H1 (cell line): ENCODE results near the gene MYO9A. TPM values are rescaled to one million over a fixed set of nuclear protein-coding genes. Genes with fewer than 3 reads are reported as not detected.

ENCODE experiments used
- CTCF ChIA-PET: fragments of 300-600 bp; sonication (Branson Sonifier 250); formaldehyde crosslinking; loops from one replicate; lab custom pipeline; 2021; ENCODE audit not compliant: partially characterized antibody; lab: Charles Lee
- POLR2A ChIA-PET: fragments of 300-600 bp; sonication (Branson Sonifier 250); formaldehyde crosslinking; loops from one replicate; lab custom pipeline; 2021; ENCODE audit warnings: inconsistent platforms; ENCODE audit not compliant: partially characterized antibody; lab: Charles Lee
- DNase-seq, 2 experiments: peaks; one replicate each; pipeline versions ENCODE4 v3.0.0 to v3.0.0-alpha.2; 2010 to 2022; ENCODE audit warnings: low spot score in 2 of 2, low read depth in 1 of 2, mixed read lengths in 1 of 2
- FAIRE-seq: peaks from 2 replicates; lab custom pipeline; 2011; peaks lifted over from hg19 to GRCh38; lab: Jason Lieb, UNC
- H2AFZ ChIP-seq: 2 replicates; pipeline ENCODE4 v1.8.1; 2012; ENCODE audit warnings: low read length, inconsistent platforms
- H2AK5ac ChIP-seq: 2 replicates; pipeline ENCODE4 v1.6.1; 2013; ENCODE audit warnings: low read depth, low read length
- H2BK120ac ChIP-seq: replicated peaks from 2 replicates; pipeline ENCODE3; 2013; ENCODE audit warnings: low read depth, low read length, inconsistent platforms
- H2BK12ac ChIP-seq: 2 replicates; pipeline ENCODE4 v1.6.1; 2013; ENCODE audit warnings: low read depth, low read length
- H2BK15ac ChIP-seq: 2 replicates; pipeline ENCODE4 v1.6.1; 2013; ENCODE audit warnings: low read length
- H2BK20ac ChIP-seq: 2 replicates; pipeline ENCODE4 v1.6.1; 2013; ENCODE audit warnings: low read length
- H2BK5ac ChIP-seq: 2 replicates; pipeline ENCODE4 v1.6.1; 2013; ENCODE audit warnings: low read depth, low read length
- H3K14ac ChIP-seq: 2 replicates; pipeline ENCODE4 v1.6.1; 2013; ENCODE audit warnings: inconsistent platforms; ENCODE audit not compliant: insufficient read length
- H3K18ac ChIP-seq: 2 replicates; pipeline ENCODE4 v1.6.1; 2013; ENCODE audit warnings: low read length; ENCODE audit errors: extremely low read depth
- H3K23ac ChIP-seq: 2 replicates; pipeline ENCODE4 v1.6.1; 2013; ENCODE audit warnings: inconsistent platforms; ENCODE audit not compliant: insufficient read length
- H3K23me2 ChIP-seq: 2 replicates; pipeline ENCODE4 v1.6.1; 2013; ENCODE audit warnings: low read depth, low read length
- H3K27ac ChIP-seq: 2 replicates; pipeline ENCODE4 v1.6.1; 2011; ENCODE audit warnings: low read depth, low read length, inconsistent platforms
- H3K27me3 ChIP-seq, 4 experiments: replicated peaks in 1 of 4; 1 replicate in 1 of 4; 2 replicates in 3 of 4; pipeline versions ENCODE4 v1.6.1 to v1.8.1; 2011 to 2013; ENCODE audit warnings: low read length in 3 of 4, mild to moderate bottlenecking in 3 of 4, inconsistent platforms in 2 of 4, mixed read lengths in 2 of 4, moderate library complexity in 1 of 4; ENCODE audit not compliant: control insufficient read depth in 3 of 4, insufficient read depth in 3 of 4; ENCODE audit errors: extremely low read depth in 1 of 4
- H3K36me3 ChIP-seq, 4 experiments: 2 replicates each; pipeline versions ENCODE4 v1.6.1 to v1.8.1; 2011 to 2013; ENCODE audit warnings: mild to moderate bottlenecking in 4 of 4, low read length in 3 of 4, moderate library complexity in 2 of 4, control low read depth in 1 of 4, inconsistent platforms in 1 of 4; ENCODE audit not compliant: insufficient read depth in 4 of 4, control insufficient read depth in 2 of 4
- H3K4ac ChIP-seq: replicated peaks from 2 replicates; pipeline ENCODE3; 2013; ENCODE audit warnings: low read length, low read depth, mixed read lengths, inconsistent platforms; ENCODE audit not compliant: insufficient read length
- H3K4me1 ChIP-seq, 4 experiments: replicated peaks in 1 of 4; 1 replicate in 1 of 4; 2 replicates in 3 of 4; pipeline versions ENCODE4 v1.6.1 to v1.8.1; 2011 to 2013; ENCODE audit warnings: low read length in 3 of 4, inconsistent platforms in 2 of 4, mixed read lengths in 1 of 4; ENCODE audit not compliant: insufficient read depth in 4 of 4, control insufficient read depth in 3 of 4
- H3K4me2 ChIP-seq, 2 experiments: 2 replicates each; pipeline versions ENCODE4 v1.6.1 to v1.8.1; 2011 to 2013; ENCODE audit warnings: low read depth in 2 of 2, low read length in 2 of 2, control low read depth in 1 of 2, inconsistent platforms in 1 of 2, mild to moderate bottlenecking in 1 of 2; ENCODE audit not compliant: insufficient read depth in 1 of 2
- H3K4me3 ChIP-seq, 4 experiments: fragments of 200-600, 300-600 bp in 1 of 4; sonication (generic), shearing (Covaris generic), sonication (Bioruptor Twin) in 1 of 4; 2 replicates each; pipeline versions ENCODE4 v1.5.1 to v1.8.1; 2011 to 2016; ENCODE audit warnings: low read length in 4 of 4, low read depth in 3 of 4, control low read depth in 2 of 4, inconsistent platforms in 2 of 4, mild to moderate bottlenecking in 2 of 4, mixed read lengths in 1 of 4, moderate library complexity in 1 of 4; ENCODE audit not compliant: insufficient read depth in 2 of 4; ENCODE audit errors: extremely low read depth in 1 of 4
- H3K56ac ChIP-seq: replicated peaks from 2 replicates; pipeline ENCODE3; 2013; ENCODE audit warnings: low read depth, mild to moderate bottlenecking, mixed read lengths, low read length, inconsistent platforms; ENCODE audit not compliant: insufficient read length
- H3K79me1 ChIP-seq: 2 replicates; pipeline ENCODE4 v1.6.1; 2013; ENCODE audit warnings: low read depth, low read length, control low read depth
- H3K79me2 ChIP-seq, 2 experiments: 2 replicates each; pipeline versions ENCODE4 v1.6.1 to v1.8.1; 2012 to 2013; ENCODE audit warnings: low read length in 2 of 2, mild to moderate bottlenecking in 2 of 2, inconsistent platforms in 1 of 2; ENCODE audit not compliant: insufficient read depth in 2 of 2, control insufficient read depth in 1 of 2
- H3K9ac ChIP-seq, 4 experiments: replicated peaks in 1 of 4; 1 replicate in 1 of 4; 2 replicates in 3 of 4; pipeline versions ENCODE4 v1.6.1 to v1.8.1; 2011 to 2013; ENCODE audit warnings: low read depth in 3 of 4, low read length in 3 of 4, control low read depth in 2 of 4, mild to moderate bottlenecking in 2 of 4, moderate library complexity in 2 of 4, inconsistent platforms in 1 of 4; ENCODE audit errors: extremely low read depth in 1 of 4
- H3K9me3 ChIP-seq, 2 experiments: 2 replicates each; pipeline versions ENCODE4 v1.6.1 to v1.8.1; 2012 to 2013; ENCODE audit warnings: mild to moderate bottlenecking in 2 of 2, moderate library complexity in 2 of 2, control low read depth in 1 of 2, inconsistent platforms in 1 of 2, low read depth in 1 of 2, low read length in 1 of 2, mixed read lengths in 1 of 2; ENCODE audit not compliant: insufficient read depth in 2 of 2
- H4K20me1 ChIP-seq, 2 experiments: replicated peaks in 1 of 2; 2 replicates each; pipeline versions ENCODE3 to v1.8.1; 2011 to 2013; ENCODE audit warnings: inconsistent platforms in 2 of 2, low read length in 2 of 2, mild to moderate bottlenecking in 1 of 2; ENCODE audit not compliant: insufficient read depth in 2 of 2, control insufficient read depth in 1 of 2
- H4K5ac ChIP-seq: 2 replicates; pipeline ENCODE4 v1.6.1; 2013; ENCODE audit warnings: low read length, low read depth, mixed read lengths, inconsistent platforms; ENCODE audit not compliant: insufficient read length
- H4K8ac ChIP-seq: 2 replicates; pipeline ENCODE4 v1.8.0; 2013; ENCODE audit warnings: mild to moderate bottlenecking, moderate library complexity, low read length, inconsistent platforms; ENCODE audit not compliant: insufficient read depth; ENCODE audit errors: extremely low read depth
- H4K91ac ChIP-seq: replicated peaks from 2 replicates; pipeline ENCODE3; 2013; ENCODE audit warnings: low read length, mixed read lengths, inconsistent platforms; ENCODE audit not compliant: insufficient read length
- BCL11A ChIP-seq, 2 experiments: IDR thresholded peaks; one replicate each; pipeline ENCODE4 v1.6.1; 2011; ENCODE audit warnings: low read depth in 2 of 2, low read length in 2 of 2, mild to moderate bottlenecking in 2 of 2
- CREB1 ChIP-seq: IDR thresholded peaks from 2 replicates; pipeline ENCODE4 v1.6.1; 2012; ENCODE audit warnings: inconsistent platforms
- CTCF ChIP-seq, 3 experiments: IDR thresholded peaks; 1 replicate in 2 of 3; 2 replicates in 1 of 3; pipeline versions ENCODE4 v1.5.1 to v1.6.1; 2011; ENCODE audit warnings: low read length in 3 of 3, mild to moderate bottlenecking in 3 of 3, inconsistent platforms in 2 of 3, low read depth in 1 of 3, moderate library complexity in 1 of 3; ENCODE audit not compliant: insufficient read depth in 1 of 3; ENCODE audit errors: control extremely low read depth in 1 of 3
- RAD21 ChIP-seq, 2 experiments: IDR thresholded peaks in 1 of 2; conservative IDR thresholded peaks in 1 of 2; 2 replicates each; pipeline ENCODE4 v1.6.1; 2011; ENCODE audit warnings: low read depth in 2 of 2, low read length in 2 of 2, improper control_type of control experiment in 1 of 2, inconsistent platforms in 1 of 2, mild to moderate bottlenecking in 1 of 2, moderate library complexity in 1 of 2
- YY1 ChIP-seq: IDR thresholded peaks from 2 replicates; pipeline ENCODE4 v1.6.1; 2011; ENCODE audit warnings: low read depth, mild to moderate bottlenecking, low read length
- WGBS, 2 experiments: shearing (Covaris generic) in 1 of 2; methylation state at CpG; one replicate each; pipeline versions ENCODE4 v1.1.6 to v1.1.7; 2013 to 2015; ENCODE audit warnings: low lambda C conversion rate in 2 of 2, mixed read lengths in 2 of 2, inconsistent platforms in 1 of 2, low coverage in 1 of 2, missing lambda C conversion rate in 1 of 2; ENCODE audit not compliant: insufficient replicate concordance in 2 of 2, insufficient coverage in 1 of 2, insufficient read length in 1 of 2; ENCODE audit errors: extremely low coverage in 1 of 2, missing lambda C conversion rate in 1 of 2; 5-methylcytosine and 5-hydroxymethylcytosine counted together
- polyA plus RNA-seq, 7 experiments: library from polyadenylated mRNA; depleted of rRNA in 3 of 7; stranded (reverse) in 5 of 7; unstranded in 2 of 7; fragments of >200 nt in 5 of 7; fragments of 200-250 nt in 2 of 7; gene quantifications; 1 replicate in 5 of 7; 2 replicates in 1 of 7; 4 replicates in 1 of 7; pipeline versions ENCODE4 v1.2.1 to v1.2.3, GENCODE V29; 2011 to 2013; ENCODE audit warnings: missing spikeins in 2 of 7, mixed read lengths in 2 of 7
- total RNA-seq: library from RNA; stranded (reverse); fragmentation: NEBNext Ultra II Directional; extraction: Animal tissue kit (Norgen Biotek cat#: 25700); gene quantifications from 2 replicates; pipeline ENCODE4 v1.2.1, GENCODE V29; 2021

The MYO9A gene
- total and polyA plus RNA-seq, 2 of the 8 experiments (the other 6 are each of a cell fraction or from before 2014, with no cell fraction given) = 3.9 to 26.0 TPM

- H3K14ac ChIP-seq = no peak overlapping the region
- ChIA-PET CTCF (interaction anchor here (0.6 to 2.5 kb wide), 37 partner anchors 8 to 480 kb away, joined by 3 to 21 read pairs (median 4); partner anchors contain the start of gene NR2E3), POLR2A (interaction anchor here (1.0 kb wide), 1 partner anchor 13 kb away, joined by 3 read pairs; no protein-coding TSS in a partner anchor)
- H3K79me2 ChIP-seq = no peaks in the 10 kb centered on the region
- H4K20me1 ChIP-seq = no peaks in the 10 kb centered on the region
- 48% methylated on average over 19 of the region's 19 CpGs; no CpG with 5 or more reads in 1 of the 2 experiments for WGBS, 2 experiments
- no peak overlapping the region for H3K23ac ChIP-seq
- peak overlapping the region; percentile 0 to 55; a peak in 2 of 4 replicates for H3K4me2 ChIP-seq
- no peaks in the 10 kb centered on the region for H3K36me3 ChIP-seq
- H3K4ac ChIP-seq = no peak overlapping the region
- H4K8ac ChIP-seq = no peak overlapping the region; the same call in 1 of the 2 replicates
- no peaks in the 10 kb centered on the region for H3K79me1 ChIP-seq
- peak; percentile 97 for FAIRE-seq
- H3K27me3 ChIP-seq = peaks cover 0 to 4% (median 0%) of the 10 kb centered on the region in 4 experiments; a peak in 2 of 7 replicates
- H2BK15ac ChIP-seq = no peak overlapping the region
- H2BK120ac ChIP-seq = no peak overlapping the region
- H2AFZ ChIP-seq = peak overlapping the region; percentile 98
- no peak overlapping the region for H2BK5ac ChIP-seq
- H3K56ac ChIP-seq = no peak overlapping the region
- no peak overlapping the region for H3K27ac ChIP-seq
- H3K9me3 ChIP-seq = no peaks in the 10 kb centered on the region
- no peak for TF ChIP-seq BCL11A (IDR thresholded peaks at IDR 0.05; ENCODE audit: low read depth in 2 of 2, low read length in 2 of 2)
- peak; percentile 64 to 95 (median 88) for TF ChIP-seq CTCF (IDR thresholded peaks at IDR 0.05; ENCODE audit: control extremely low read depth in 1 of 3, insufficient read depth in 1 of 3, low read depth in 1 of 3, low read length in 3 of 3)
- peak; percentile 49; the same call in 1 of the 2 replicates for TF ChIP-seq CREB1
- 0 out of 2 replicates have a peak, but pooled peaks have one; percentile 38 for TF ChIP-seq YY1
- TF ChIP-seq RAD21 (IDR thresholded peaks at IDR 0.05 in 1 of 2, conservative IDR thresholded peaks at IDR 0.05 in 1 of 2; ENCODE audit: low read depth in 2 of 2, low read length in 2 of 2) = peak; percentile 97 to 98
- H4K91ac ChIP-seq = no peak overlapping the region
- no peak overlapping the region for H3K9ac ChIP-seq
- no peaks in the 10 kb centered on the region for H3K4me1 ChIP-seq
- no peak overlapping the region for H4K5ac ChIP-seq
- no peak overlapping the region for H2BK20ac ChIP-seq
- H3K4me3 ChIP-seq = peak overlapping the region in 3 of 4 experiments; percentile 10 to 40 (median 16); a peak in 3 of 8 replicates
- H2BK12ac ChIP-seq = no peak overlapping the region
- peak; percentile 27 to 92 for DNase-seq
- no peak overlapping the region for H2AK5ac ChIP-seq
- H3K23me2 ChIP-seq = no peaks in the 10 kb centered on the region; the same call in 1 of the 2 replicates
- H3K18ac ChIP-seq = no peak overlapping the region; the same call in 1 of the 2 replicates
These were observed 38.0 kb upstream of the MYO9A start for GRCh38 chr15:72155635-72156616.
